Measurements from ENCODE around the gene ETNK1. TPM values are rescaled to one million over a fixed set of nuclear protein-coding genes. Genes with fewer than 3 reads are reported as not detected.

ETNK1 gene
- total and polyA plus RNA-seq, 2 donors, result 49.2 to 63.8 TPM

GRCh38 chr12:22702690-22703089 lies 77.7 kb downstream of the ETNK1 start:
- WGBS, result 92% methylated on average over 2 of the region's 2 CpGs
- Histone ChIP-seq H3K4me1 (ENCODE audit: control insufficient read depth in 2 of 2, insufficient read depth in 2 of 2, low read length in 2 of 2) (no peaks in the 10 kb centered on the region), H3K36me3 (ENCODE audit: control insufficient read depth in 2 of 2, insufficient read depth in 2 of 2, low read length in 1 of 2) (no peaks in the 10 kb centered on the region), H3K9me3 (ENCODE audit: control insufficient read depth in 2 of 2, insufficient read depth in 1 of 2, low read length in 1 of 2) (no peaks in the 10 kb centered on the region), H3K4me3 (ENCODE audit: low read length in 2 of 2) (no peak overlapping the region), H3K27me3 (ENCODE audit: control insufficient read depth in 2 of 2, insufficient read depth in 1 of 2, low read length in 1 of 2) (no peaks in the 10 kb centered on the region), H3K27ac (ENCODE audit: low read depth in 1 of 2, low read length in 1 of 2) (no peak overlapping the region)
- no peak for DNase-seq (ENCODE audit: low read depth in 6 of 9, low spot score in 9 of 9)

GRCh38 chr12:22709292-22709691 lies 84.3 kb downstream of the ETNK1 start:
- no peaks in the 10 kb centered on the region for H3K27me3 ChIP-seq (ENCODE audit: control insufficient read depth in 2 of 2, insufficient read depth in 1 of 2, low read length in 1 of 2)
- no peaks in the 10 kb centered on the region for H3K36me3 ChIP-seq (ENCODE audit: control insufficient read depth in 2 of 2, insufficient read depth in 2 of 2, low read length in 1 of 2)
- no peak overlapping the region for H3K27ac ChIP-seq (ENCODE audit: low read depth in 1 of 2, low read length in 1 of 2)
- peak in 3 of 9 donors; percentile 5 to 28 (median 6) for DNase-seq (ENCODE audit: low read depth in 6 of 9, low spot score in 9 of 9)
- WGBS, result 43% methylated on average over 5 of the region's 5 CpGs
- H3K9me3 ChIP-seq (ENCODE audit: control insufficient read depth in 2 of 2, insufficient read depth in 1 of 2, low read length in 1 of 2), result no peaks in the 10 kb centered on the region
- no peak overlapping the region for H3K4me3 ChIP-seq (ENCODE audit: low read length in 2 of 2)
- no peaks in the 10 kb centered on the region for H3K4me1 ChIP-seq (ENCODE audit: control insufficient read depth in 2 of 2, insufficient read depth in 2 of 2, low read length in 2 of 2)

- Histone ChIP-seq H3K36me3 (ENCODE audit: control insufficient read depth in 2 of 2, insufficient read depth in 2 of 2, low read length in 1 of 2) (no peaks in the 10 kb centered on the region), H3K9me3 (ENCODE audit: control insufficient read depth in 2 of 2, insufficient read depth in 1 of 2, low read length in 1 of 2) (no peaks in the 10 kb centered on the region), H3K27me3 (ENCODE audit: control insufficient read depth in 2 of 2, insufficient read depth in 1 of 2, low read length in 1 of 2) (no peaks in the 10 kb centered on the region), H3K4me3 (ENCODE audit: low read length in 2 of 2) (no peak overlapping the region), H3K27ac (ENCODE audit: low read depth in 1 of 2, low read length in 1 of 2) (no peak overlapping the region), H3K4me1 (ENCODE audit: control insufficient read depth in 2 of 2, insufficient read depth in 2 of 2, low read length in 2 of 2) (no peaks in the 10 kb centered on the region)
- WGBS, result 97% methylated on average over 7 of the region's 7 CpGs
- DNase-seq (ENCODE audit: low read depth in 6 of 9, low spot score in 9 of 9), result no peak
Observed at GRCh38 chr12:22712083-22712482, 87.1 kb downstream of the ETNK1 start.

GRCh38 chr12:22715254-22715653 lies 90.3 kb downstream of the ETNK1 start:
- Histone ChIP-seq H3K9me3 (ENCODE audit: control insufficient read depth in 2 of 2, insufficient read depth in 1 of 2, low read length in 1 of 2) (no peaks in the 10 kb centered on the region), H3K27ac (ENCODE audit: low read depth in 1 of 2, low read length in 1 of 2) (no peak overlapping the region), H3K4me1 (ENCODE audit: control insufficient read depth in 2 of 2, insufficient read depth in 2 of 2, low read length in 2 of 2) (no peaks in the 10 kb centered on the region), H3K27me3 (ENCODE audit: control insufficient read depth in 2 of 2, insufficient read depth in 1 of 2, low read length in 1 of 2) (no peaks in the 10 kb centered on the region), H3K4me3 (ENCODE audit: low read length in 2 of 2) (no peak overlapping the region), H3K36me3 (ENCODE audit: control insufficient read depth in 2 of 2, insufficient read depth in 2 of 2, low read length in 1 of 2) (no peaks in the 10 kb centered on the region)
- WGBS, result 96% methylated on average over 1 of the region's 1 CpG
- no peak for DNase-seq (ENCODE audit: low read depth in 6 of 9, low spot score in 9 of 9)

DNA sequence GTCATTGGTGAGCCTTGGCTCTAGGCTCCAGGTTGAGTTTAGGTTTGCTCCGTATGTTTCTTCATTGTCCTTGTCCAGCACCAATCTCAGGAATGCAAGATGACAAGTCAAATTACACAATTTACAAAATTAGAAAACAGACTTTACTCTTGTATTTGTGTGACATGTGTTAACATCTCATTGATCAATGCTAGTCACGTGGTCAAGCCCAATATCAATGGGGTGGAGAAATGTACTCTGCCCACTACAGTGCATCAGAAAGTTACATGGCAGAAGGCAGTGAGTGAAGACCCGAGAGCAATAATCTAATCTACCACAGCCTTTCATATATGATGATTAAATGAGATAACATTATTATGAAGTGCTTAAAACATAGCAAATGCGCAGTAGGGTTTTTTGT lies 94.8 kb downstream of the ETNK1 start:
- H3K27ac ChIP-seq (ENCODE audit: low read depth in 1 of 2, low read length in 1 of 2), result no peak overlapping the region
- H3K4me1 ChIP-seq (ENCODE audit: control insufficient read depth in 2 of 2, insufficient read depth in 2 of 2, low read length in 2 of 2), result no peaks in the 10 kb centered on the region
- DNase-seq (ENCODE audit: low read depth in 6 of 9, low spot score in 9 of 9), result no peak
- no peaks in the 10 kb centered on the region for H3K9me3 ChIP-seq (ENCODE audit: control insufficient read depth in 2 of 2, insufficient read depth in 1 of 2, low read length in 1 of 2)
- 96% methylated on average over 4 of the region's 4 CpGs for WGBS
- H3K36me3 ChIP-seq (ENCODE audit: control insufficient read depth in 2 of 2, insufficient read depth in 2 of 2, low read length in 1 of 2), result no peaks in the 10 kb centered on the region
- no peak overlapping the region for H3K4me3 ChIP-seq (ENCODE audit: low read length in 2 of 2)
- no peaks in the 10 kb centered on the region for H3K27me3 ChIP-seq (ENCODE audit: control insufficient read depth in 2 of 2, insufficient read depth in 1 of 2, low read length in 1 of 2)

- H3K4me3 ChIP-seq (ENCODE audit: low read length in 2 of 2), result no peak overlapping the region
- no peak overlapping the region for H3K27ac ChIP-seq (ENCODE audit: low read depth in 1 of 2, low read length in 1 of 2)
- no peak for DNase-seq (ENCODE audit: low read depth in 6 of 9, low spot score in 9 of 9)
- no peaks in the 10 kb centered on the region for H3K4me1 ChIP-seq (ENCODE audit: control insufficient read depth in 2 of 2, insufficient read depth in 2 of 2, low read length in 2 of 2)
- no peaks in the 10 kb centered on the region for H3K9me3 ChIP-seq (ENCODE audit: control insufficient read depth in 2 of 2, insufficient read depth in 1 of 2, low read length in 1 of 2)
- no peaks in the 10 kb centered on the region for H3K27me3 ChIP-seq (ENCODE audit: control insufficient read depth in 2 of 2, insufficient read depth in 1 of 2, low read length in 1 of 2)
- WGBS, result 97% methylated on average over 2 of the region's 2 CpGs
- no peaks in the 10 kb centered on the region for H3K36me3 ChIP-seq (ENCODE audit: control insufficient read depth in 2 of 2, insufficient read depth in 2 of 2, low read length in 1 of 2)
Observed at GRCh38 chr12:22722081-22722480, 97.1 kb downstream of the ETNK1 start.

DNA sequence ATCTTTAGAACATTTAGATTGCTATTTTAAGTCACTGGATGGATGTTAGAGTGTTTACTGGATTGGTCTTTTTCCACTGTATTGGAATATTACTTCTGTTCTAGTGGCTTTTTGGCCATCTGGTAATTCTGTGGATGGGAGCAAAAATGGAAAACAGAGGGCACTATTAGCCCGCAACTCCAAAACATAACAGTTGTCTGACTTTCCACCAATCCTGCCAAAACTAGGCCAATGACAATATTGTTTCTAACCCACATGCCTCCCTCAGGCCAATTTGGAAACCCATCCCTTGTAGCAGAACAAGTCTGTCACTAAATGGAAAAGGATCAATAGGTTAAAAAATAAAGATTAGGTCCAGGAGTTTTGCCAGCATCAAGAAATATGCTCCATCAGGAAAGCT lies 97.8 kb downstream of the ETNK1 start:
- no peak for DNase-seq (ENCODE audit: low read depth in 6 of 9, low spot score in 9 of 9)
- Histone ChIP-seq H3K9me3 (ENCODE audit: control insufficient read depth in 2 of 2, insufficient read depth in 1 of 2, low read length in 1 of 2) (no peaks in the 10 kb centered on the region), H3K27ac (ENCODE audit: low read depth in 1 of 2, low read length in 1 of 2) (no peak overlapping the region), H3K4me1 (ENCODE audit: control insufficient read depth in 2 of 2, insufficient read depth in 2 of 2, low read length in 2 of 2) (no peaks in the 10 kb centered on the region), H3K36me3 (ENCODE audit: control insufficient read depth in 2 of 2, insufficient read depth in 2 of 2, low read length in 1 of 2) (no peaks in the 10 kb centered on the region), H3K4me3 (ENCODE audit: low read length in 2 of 2) (no peak overlapping the region), H3K27me3 (ENCODE audit: control insufficient read depth in 2 of 2, insufficient read depth in 1 of 2, low read length in 1 of 2) (no peaks in the 10 kb centered on the region)
- 99% methylated on average over 1 of the region's 1 CpG for WGBS

DNA sequence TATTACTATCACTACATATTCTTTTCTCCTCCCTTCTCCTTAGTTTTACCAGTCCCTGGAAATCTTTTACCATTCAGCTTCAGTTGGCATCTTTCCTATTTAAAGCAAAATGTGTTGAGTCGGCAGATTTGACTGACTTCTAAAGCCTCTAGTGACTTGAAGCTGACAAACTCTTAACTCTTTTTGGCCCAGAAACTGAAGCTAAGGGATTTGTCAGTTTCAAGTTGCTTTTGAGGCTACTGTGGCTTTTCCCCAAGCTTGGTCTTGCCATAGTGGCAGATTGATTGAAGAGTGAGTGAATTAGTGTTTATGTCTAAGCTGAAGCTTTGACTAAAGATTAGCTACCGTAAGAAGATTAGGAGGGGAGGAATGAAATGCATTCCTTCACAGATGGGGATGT lies 104.0 kb downstream of the ETNK1 start:
- no peaks in the 10 kb centered on the region for H3K36me3 ChIP-seq (ENCODE audit: control insufficient read depth in 2 of 2, insufficient read depth in 2 of 2, low read length in 1 of 2)
- H3K4me1 ChIP-seq (ENCODE audit: control insufficient read depth in 2 of 2, insufficient read depth in 2 of 2, low read length in 2 of 2), result peaks cover 0 to 3% of the 10 kb centered on the region in 2 donors
- no peaks in the 10 kb centered on the region for H3K27me3 ChIP-seq (ENCODE audit: control insufficient read depth in 2 of 2, insufficient read depth in 1 of 2, low read length in 1 of 2)
- no peaks in the 10 kb centered on the region for H3K9me3 ChIP-seq (ENCODE audit: control insufficient read depth in 2 of 2, insufficient read depth in 1 of 2, low read length in 1 of 2)
- H3K27ac ChIP-seq (ENCODE audit: low read depth in 1 of 2, low read length in 1 of 2), result no peak overlapping the region
- DNase-seq (ENCODE audit: low read depth in 6 of 9, low spot score in 9 of 9), result no peak
- no peak overlapping the region for H3K4me3 ChIP-seq (ENCODE audit: low read length in 2 of 2)
- WGBS, result 94% methylated on average over 2 of the region's 2 CpGs

- no peaks in the 10 kb centered on the region for H3K9me3 ChIP-seq (ENCODE audit: control insufficient read depth in 2 of 2, insufficient read depth in 1 of 2, low read length in 1 of 2)
- H3K27me3 ChIP-seq (ENCODE audit: control insufficient read depth in 2 of 2, insufficient read depth in 1 of 2, low read length in 1 of 2), result no peaks in the 10 kb centered on the region
- H3K36me3 ChIP-seq (ENCODE audit: control insufficient read depth in 2 of 2, insufficient read depth in 2 of 2, low read length in 1 of 2), result no peaks in the 10 kb centered on the region
- WGBS, result 98% methylated on average over 6 of the region's 6 CpGs
- no peak overlapping the region for H3K4me3 ChIP-seq (ENCODE audit: low read length in 2 of 2)
- DNase-seq (ENCODE audit: low read depth in 6 of 9, low spot score in 9 of 9), result no peak
- H3K4me1 ChIP-seq (ENCODE audit: control insufficient read depth in 2 of 2, insufficient read depth in 2 of 2, low read length in 2 of 2), result peaks cover 0 to 3% of the 10 kb centered on the region in 2 donors
- H3K27ac ChIP-seq (ENCODE audit: low read depth in 1 of 2, low read length in 1 of 2), result peak overlapping the region; percentile 26 to 36
Observed at GRCh38 chr12:22729431-22729956, 104.5 kb downstream of the ETNK1 start.
